ENCODE measurements around the gene CXCR2. TPM values are rescaled to one million over a fixed set of nuclear protein-coding genes. Genes with fewer than 3 reads are reported as not detected.

The CXCR2 gene
- total and polyA plus RNA-seq, 4 donors, result 0.47 to 1.8 (median 0.97) TPM

DNA sequence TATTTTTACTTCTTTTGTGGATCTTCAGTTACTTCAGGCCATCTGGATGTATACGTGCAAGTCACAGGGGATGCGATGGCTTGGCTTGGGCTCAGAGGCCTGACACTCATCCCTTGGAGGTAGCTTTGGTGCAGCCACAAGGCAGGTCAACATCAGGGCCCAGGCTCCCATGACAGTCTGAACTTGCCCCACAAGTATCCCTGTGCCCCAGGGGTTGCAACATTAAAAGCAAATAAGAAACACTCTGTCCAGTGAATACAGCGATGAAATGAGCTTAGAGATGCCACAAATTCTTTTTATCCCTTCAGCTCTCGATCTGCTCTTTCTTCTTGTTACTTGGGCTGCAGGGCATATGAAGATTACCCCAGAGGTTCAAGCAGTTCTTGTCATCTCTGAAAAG lies 54.0 kb downstream of the CXCR2 start:
- H3K27ac ChIP-seq (ENCODE audit: low read depth in 1 of 2, low read length in 2 of 2), result no peak overlapping the region
- TF ChIP-seq ZBTB33 (IDR thresholded peaks at IDR 0.05) (no peak), YY1 (IDR thresholded peaks at IDR 0.05) (no peak), SP1 (IDR thresholded peaks at IDR 0.05) (no peak), GABPA (IDR thresholded peaks at IDR 0.05 in 1 of 2, conservative IDR thresholded peaks at IDR 0.05 in 1 of 2) (no peak), JUND (IDR thresholded peaks at IDR 0.05) (no peak), EGR1 (IDR thresholded peaks at IDR 0.05; ENCODE audit: low read depth in 2 of 2) (no peak), HNF4G (IDR thresholded peaks at IDR 0.05) (no peak), MAX (IDR thresholded peaks at IDR 0.05) (no peak), CTCF (IDR thresholded peaks at IDR 0.05; ENCODE audit: low read depth, low read length, missing input control) (no peak), REST (IDR thresholded peaks at IDR 0.05) (no peak), RAD21 (IDR thresholded peaks at IDR 0.05) (no peak), FOXA1 (IDR thresholded peaks at IDR 0.05) (no peak), TAF1 (conservative IDR thresholded peaks at IDR 0.05) (no peak), FOXA2 (IDR thresholded peaks at IDR 0.05) (no peak), HNF4A (conservative IDR thresholded peaks at IDR 0.05) (no peak), RXRA (IDR thresholded peaks at IDR 0.05) (no peak), NR2F2 (IDR thresholded peaks at IDR 0.05) (no peak)
- TF ChIP-seq, protein P1, sequence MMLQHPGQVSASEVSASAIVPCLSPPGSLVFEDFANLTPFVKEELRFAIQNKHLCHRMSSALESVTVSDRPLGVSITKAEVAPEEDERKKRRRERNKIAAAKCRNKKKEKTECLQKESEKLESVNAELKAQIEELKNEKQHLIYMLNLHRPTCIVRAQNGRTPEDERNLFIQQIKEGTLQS (IDR thresholded peaks at IDR 0.05), result no peak
- H3K36me3 ChIP-seq (ENCODE audit: control insufficient read depth in 4 of 4, insufficient read depth in 3 of 4, low read depth in 1 of 4, low read length in 3 of 4), result no peaks in the 10 kb centered on the region
- no peaks in the 10 kb centered on the region for H3K9me3 ChIP-seq (ENCODE audit: control insufficient read depth in 4 of 4, low read length in 3 of 4)
- H3K9ac ChIP-seq (ENCODE audit: low read depth in 1 of 2, low read length in 2 of 2), result no peak overlapping the region
- no peak overlapping the region for H3K4me3 ChIP-seq (ENCODE audit: low read depth in 1 of 3, low read length in 3 of 3)
- DNase-seq (ENCODE audit: low spot score), result no peak
- 87% methylated on average over 4 of the region's 4 CpGs for WGBS
- no peaks in the 10 kb centered on the region for H3K4me1 ChIP-seq (ENCODE audit: control insufficient read depth in 4 of 4, insufficient read depth in 4 of 4, low read length in 3 of 4)
- no peaks in the 10 kb centered on the region for H3K27me3 ChIP-seq (ENCODE audit: control insufficient read depth in 4 of 4, insufficient read depth in 4 of 4, low read length in 3 of 4)
